ENCODE data around the gene CTXND1.

Gene CTXND1

DNA sequence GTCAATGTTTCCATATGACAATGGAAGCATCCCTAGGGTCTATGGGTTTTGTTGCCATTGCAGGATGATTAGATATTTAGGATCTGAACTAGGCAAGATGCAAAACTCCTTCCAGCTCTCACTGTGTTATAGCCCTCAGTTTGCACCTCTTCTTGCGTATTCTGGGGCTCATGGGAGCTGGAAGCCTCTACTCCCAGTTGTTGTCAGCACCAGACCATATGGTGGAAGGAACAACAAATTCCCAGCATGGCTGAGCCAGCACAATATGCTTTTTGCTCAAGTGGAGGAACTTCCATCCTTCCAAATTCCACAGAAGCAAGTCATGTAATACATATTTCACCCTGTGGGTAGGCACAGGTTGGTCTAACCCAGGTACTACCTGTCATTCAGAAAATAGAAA lies 18.5 kb upstream of the CTXND1 start:
- H2AFZ ChIP-seq: no peak overlapping the region
- H3K27me3 ChIP-seq (ENCODE audit: control insufficient read depth, insufficient read depth, low read length): no peaks in the 10 kb centered on the region
- no peaks in the 10 kb centered on the region for H3K79me2 ChIP-seq
- H3K36me3 ChIP-seq (ENCODE audit: control insufficient read depth, insufficient read depth, low read length): no peaks in the 10 kb centered on the region
- H3K4me1 ChIP-seq: no peaks in the 10 kb centered on the region
- H3K9me3 ChIP-seq (ENCODE audit: control insufficient read depth, low read length): no peaks in the 10 kb centered on the region
- no peak overlapping the region for H3K27ac ChIP-seq
- no peak overlapping the region for H3K4me3 ChIP-seq (ENCODE audit: low read depth, low read length)
- no peak for TF ChIP-seq CTCF (IDR thresholded peaks at IDR 0.05)
- no peak overlapping the region for H3K9ac ChIP-seq
- no peak overlapping the region for H3K4me2 ChIP-seq (ENCODE audit: low read length)

GRCh38 chr15:80268101-80268500 lies 16.1 kb upstream of the CTXND1 start:
- no peak overlapping the region for H3K4me2 ChIP-seq (ENCODE audit: low read length)
- H3K36me3 ChIP-seq (ENCODE audit: control insufficient read depth, insufficient read depth, low read length): no peaks in the 10 kb centered on the region
- H3K27ac ChIP-seq: no peak overlapping the region
- H2AFZ ChIP-seq: no peak overlapping the region
- no peak overlapping the region for H3K9ac ChIP-seq
- no peaks in the 10 kb centered on the region for H3K79me2 ChIP-seq
- H3K4me3 ChIP-seq (ENCODE audit: low read depth, low read length): no peak overlapping the region
- H3K4me1 ChIP-seq: no peaks in the 10 kb centered on the region
- H3K27me3 ChIP-seq (ENCODE audit: control insufficient read depth, insufficient read depth, low read length): no peaks in the 10 kb centered on the region
- no peak for TF ChIP-seq CTCF (IDR thresholded peaks at IDR 0.05)
- no peaks in the 10 kb centered on the region for H3K9me3 ChIP-seq (ENCODE audit: control insufficient read depth, low read length)

DNA sequence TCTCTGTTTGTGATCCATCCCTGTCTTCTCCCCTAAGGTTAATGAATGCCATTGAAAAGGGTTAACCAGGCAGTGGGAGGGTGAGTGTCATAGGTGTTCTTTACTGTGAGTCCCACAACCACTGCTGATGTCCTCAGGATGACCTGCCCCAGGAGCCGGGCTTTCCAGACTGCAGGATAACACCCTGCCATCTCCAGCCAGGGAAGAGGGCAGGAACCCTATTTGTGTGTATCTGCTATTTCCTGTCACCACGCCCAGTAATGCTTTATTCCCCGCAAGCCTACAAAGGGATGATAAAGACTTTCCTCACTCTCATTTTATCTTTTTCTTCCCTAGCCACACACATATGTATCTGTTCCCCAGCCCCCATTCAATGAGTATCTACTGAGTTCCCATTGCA lies 15.6 kb upstream of the CTXND1 start:
- H3K79me2 ChIP-seq: no peaks in the 10 kb centered on the region
- no peaks in the 10 kb centered on the region for H3K36me3 ChIP-seq (ENCODE audit: control insufficient read depth, insufficient read depth, low read length)
- no peaks in the 10 kb centered on the region for H3K4me1 ChIP-seq
- H3K27me3 ChIP-seq (ENCODE audit: control insufficient read depth, insufficient read depth, low read length): no peaks in the 10 kb centered on the region
- no peak overlapping the region for H3K4me2 ChIP-seq (ENCODE audit: low read length)
- H3K9me3 ChIP-seq (ENCODE audit: control insufficient read depth, low read length): no peaks in the 10 kb centered on the region
- no peak overlapping the region for H2AFZ ChIP-seq
- no peak overlapping the region for H3K27ac ChIP-seq
- H3K9ac ChIP-seq: no peak overlapping the region
- H3K4me3 ChIP-seq (ENCODE audit: low read depth, low read length): no peak overlapping the region
- no peak for TF ChIP-seq CTCF (IDR thresholded peaks at IDR 0.05)

- Histone ChIP-seq H3K27ac (no peak overlapping the region), H3K4me3 (ENCODE audit: low read depth, low read length) (no peak overlapping the region), H3K27me3 (ENCODE audit: control insufficient read depth, insufficient read depth, low read length) (no peaks in the 10 kb centered on the region), H3K9me3 (ENCODE audit: control insufficient read depth, low read length) (no peaks in the 10 kb centered on the region), H3K36me3 (ENCODE audit: control insufficient read depth, insufficient read depth, low read length) (no peaks in the 10 kb centered on the region), H3K79me2 (no peaks in the 10 kb centered on the region), H3K4me1 (no peaks in the 10 kb centered on the region), H3K9ac (no peak overlapping the region), H3K4me2 (ENCODE audit: low read length) (no peak overlapping the region), H2AFZ (no peak overlapping the region)
- no peak for TF ChIP-seq CTCF (IDR thresholded peaks at IDR 0.05)
These were observed 14.7 kb upstream of the CTXND1 start for GRCh38 chr15:80266745-80267144.

DNA sequence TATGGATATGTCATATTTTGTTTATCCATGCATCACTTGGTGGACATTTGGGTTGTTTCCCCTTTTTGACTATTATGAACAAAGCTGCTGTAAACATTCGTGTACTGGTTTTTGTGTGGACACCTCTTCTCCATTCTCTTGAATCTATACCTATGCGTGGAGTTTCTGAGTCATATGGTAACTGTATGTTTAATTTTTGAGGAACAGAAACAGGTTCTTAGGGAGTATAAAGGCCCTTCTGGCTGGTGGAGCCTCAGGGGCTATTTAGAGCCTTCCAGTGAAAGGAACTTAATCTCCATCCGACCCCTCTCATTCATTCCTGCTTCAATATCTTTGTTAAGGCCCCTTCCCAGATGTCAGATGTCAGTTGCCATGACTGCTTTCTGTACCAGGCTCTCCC lies 14.1 kb upstream of the CTXND1 start:
- Histone ChIP-seq H3K4me2 (ENCODE audit: low read length) (no peak overlapping the region), H3K27me3 (ENCODE audit: control insufficient read depth, insufficient read depth, low read length) (no peaks in the 10 kb centered on the region), H3K4me1 (no peaks in the 10 kb centered on the region), H3K4me3 (ENCODE audit: low read depth, low read length) (no peak overlapping the region), H3K9me3 (ENCODE audit: control insufficient read depth, low read length) (no peaks in the 10 kb centered on the region), H3K36me3 (ENCODE audit: control insufficient read depth, insufficient read depth, low read length) (no peaks in the 10 kb centered on the region), H2AFZ (no peak overlapping the region), H3K27ac (no peak overlapping the region), H3K79me2 (no peaks in the 10 kb centered on the region), H3K9ac (no peak overlapping the region)
- no peak for TF ChIP-seq CTCF (IDR thresholded peaks at IDR 0.05)
